ENCODE results near the gene DCAF17. TPM values are rescaled to one million over a fixed set of nuclear protein-coding genes. Genes with fewer than 3 reads are reported as not detected.

The DCAF17 gene
- total RNA-seq, 1 donor from 2014 or later = 53.8 TPM

- H3K27me3 Mint-ChIP-seq (ENCODE audit: insufficient read depth, low read depth) = no peaks in the 10 kb centered on the region
- Histone ChIP-seq H3K27me3 (no peaks in the 10 kb centered on the region), H3F3A (ENCODE audit: low read depth) (no peaks in the 10 kb centered on the region), H4K20me1 (ENCODE audit: low read depth) (no peaks in the 10 kb centered on the region), H3K79me2 (ENCODE audit: low read depth) (peaks cover 7% of the 10 kb centered on the region), H3K4me2 (no peak overlapping the region), H3K9me3 (ENCODE audit: low read depth) (peaks cover 5% of the 10 kb centered on the region), H3K4me1 (no peaks in the 10 kb centered on the region), H3K27ac (no peak overlapping the region), H2AFZ (replicated peaks) (no peak overlapping the region), H3K4me3 (no peak overlapping the region), H3K36me3 (peaks cover 19% of the 10 kb centered on the region), H3K9ac (no peak overlapping the region)
- no peaks in the 10 kb centered on the region for H3K4me1 Mint-ChIP-seq
- DNase-seq (ENCODE audit: low spot score) = no peak
- H3K36me3 Mint-ChIP-seq = peaks cover 31% of the 10 kb centered on the region
- no peak overlapping the region for H3K27ac Mint-ChIP-seq
- H3K4me3 Mint-ChIP-seq = no peak overlapping the region
- peaks cover 12% of the 10 kb centered on the region for H3K9me3 Mint-ChIP-seq
- TF ChIP-seq EZH2 (IDR thresholded peaks at IDR 0.05) (no peak), EZH2phosphoT487 (IDR thresholded peaks at IDR 0.05) (no peak), CTCF (IDR thresholded peaks at IDR 0.05) (no peak)
Measured at GRCh38 chr2:171459498-171459897, 25.5 kb downstream of the DCAF17 start.

- TF ChIP-seq EZH2phosphoT487 (IDR thresholded peaks at IDR 0.05) (no peak), EZH2 (IDR thresholded peaks at IDR 0.05) (no peak), CTCF (IDR thresholded peaks at IDR 0.05) (no peak)
Measured at GRCh38 chr2:171460537-171460936, 26.5 kb downstream of the DCAF17 start.

GRCh38 chr2:171469176-171469575 lies 35.1 kb downstream of the DCAF17 start:
- Histone ChIP-seq H3K9me3 (ENCODE audit: low read depth) (no peaks in the 10 kb centered on the region), H3K4me2 (no peak overlapping the region), H2AFZ (replicated peaks) (no peak overlapping the region), H3K79me2 (ENCODE audit: low read depth) (no peaks in the 10 kb centered on the region), H3K36me3 (no peaks in the 10 kb centered on the region), H3K27me3 (no peaks in the 10 kb centered on the region), H3K4me3 (no peak overlapping the region), H4K20me1 (ENCODE audit: low read depth) (no peaks in the 10 kb centered on the region), H3K4me1 (no peaks in the 10 kb centered on the region), H3F3A (ENCODE audit: low read depth) (no peaks in the 10 kb centered on the region), H3K27ac (no peak overlapping the region), H3K9ac (no peak overlapping the region)
- TF ChIP-seq EZH2 (IDR thresholded peaks at IDR 0.05) (no peak), CTCF (IDR thresholded peaks at IDR 0.05) (no peak), EZH2phosphoT487 (IDR thresholded peaks at IDR 0.05) (no peak)
- H3K36me3 Mint-ChIP-seq = peaks cover 19% of the 10 kb centered on the region
- no peak overlapping the region for H3K4me3 Mint-ChIP-seq
- H3K27ac Mint-ChIP-seq = no peak overlapping the region
- H3K4me1 Mint-ChIP-seq = no peaks in the 10 kb centered on the region
- DNase-seq (ENCODE audit: low spot score) = no peak
- H3K9me3 Mint-ChIP-seq = no peaks in the 10 kb centered on the region
- no peaks in the 10 kb centered on the region for H3K27me3 Mint-ChIP-seq (ENCODE audit: insufficient read depth, low read depth)

More at GRCh38 chr2:171460537-171460936, 26.5 kb downstream of the DCAF17 start:
- no peaks in the 10 kb centered on the region for H3F3A ChIP-seq (ENCODE audit: low read depth)
- H3K4me2 ChIP-seq = no peak overlapping the region
- Mint-ChIP-seq H3K27ac (no peak overlapping the region), H3K36me3 (peaks cover 25% of the 10 kb centered on the region), H3K9me3 (peaks cover 11% of the 10 kb centered on the region), H3K4me3 (no peak overlapping the region), H3K27me3 (ENCODE audit: insufficient read depth, low read depth) (no peaks in the 10 kb centered on the region), H3K4me1 (no peaks in the 10 kb centered on the region)
- DNase-seq (ENCODE audit: low spot score) = no peak
- no peak overlapping the region for H3K4me3 ChIP-seq
- H2AFZ ChIP-seq (replicated peaks) = no peak overlapping the region
- H3K79me2 ChIP-seq (ENCODE audit: low read depth) = peaks cover 6% of the 10 kb centered on the region
- H3K9me3 ChIP-seq (ENCODE audit: low read depth) = peaks cover 5% of the 10 kb centered on the region
- H3K27ac ChIP-seq = no peak overlapping the region
- H3K9ac ChIP-seq = no peak overlapping the region
- H3K4me1 ChIP-seq = no peaks in the 10 kb centered on the region
- H3K36me3 ChIP-seq = peaks cover 14% of the 10 kb centered on the region
- H4K20me1 ChIP-seq (ENCODE audit: low read depth) = no peaks in the 10 kb centered on the region
- H3K27me3 ChIP-seq = no peaks in the 10 kb centered on the region
